Sciatic nerve (tissue), 2 donors: Measurements from ENCODE around the gene PMF1. TPM values are rescaled to one million over a fixed set of nuclear protein-coding genes. Genes with fewer than 3 reads are reported as not detected.

Source experiments
- ATAC-seq: fragments of 200-7000 bp; cut with Tn5 transposase; one replicate; pipeline ENCODE4 v1.9.1; 2020; ENCODE audit warnings: mild to moderate bottlenecking, moderate library complexity
- DNase-seq: peaks from one replicate; pipeline ENCODE4 v3.0.0-alpha.2; 2020; ENCODE audit warnings: low spot score
- intact Hi-C: fragments of 100-400 bp; cut with DNase I; formaldehyde crosslinking; loops from one replicate; pipeline ENCODE4 v1.14.2; 2022
- total RNA-seq: library from RNA; stranded (reverse); fragmentation: NEBNext Ultra II Directional; extraction: Animal tissue kit (Norgen Biotek cat#: 25700); gene quantifications from one replicate; pipeline ENCODE4 v1.2.1, GENCODE V29; 2021
- donor health status: DM: no; HTN: no; CAD: no.
- donor health status: DM: no; HTN: no; CAD: no.

Gene PMF1
- total RNA-seq, 1 donor from 2014 or later = 37.4 TPM

GRCh38 chr1:156284112-156284511 lies 71.3 kb downstream of the PMF1 start, which contains the start of gene TMEM79:
TSS of gene TMEM79 (plus strand) at chr1:156284325. CDS start at chr1:156285227, 902 bp downstream.
- no peak for ATAC-seq
- intact Hi-C loops = no loop called here
- no peak for DNase-seq

- no peak for ATAC-seq
- intact Hi-C loops = no loop called here
Measured at GRCh38 chr1:156284757-156285156, 72.0 kb downstream of the PMF1 start.

GRCh38 chr1:156285437-156285836 lies 72.6 kb downstream of the PMF1 start:
- no peak for DNase-seq
- ATAC-seq = no peak
- intact Hi-C loops = no loop called here

More at GRCh38 chr1:156284757-156285156, 72.0 kb downstream of the PMF1 start:
- no peak for DNase-seq

GRCh38 chr1:156286061-156286460 lies 73.3 kb downstream of the PMF1 start:
- DNase-seq (no peak), ATAC-seq (no peak)
- intact Hi-C loops = no loop called here

Other genes starting within 250 kb of the PMF1 start
- 196 TPM for gene ARHGEF2, start 234.5 kb upstream of the PMF1 start, total RNA-seq
- 126 TPM for gene SSR2, start 192.1 kb upstream of the PMF1 start, total RNA-seq
- gene UBQLN4, start 159.2 kb upstream of the PMF1 start, total RNA-seq = 37.6 TPM
- 35.8 TPM for gene LAMTOR2, start 158.2 kb upstream of the PMF1 start, total RNA-seq
- gene RAB25, start 151.8 kb upstream of the PMF1 start, total RNA-seq = not detected
- 1.2 TPM for gene MEX3A, start 130.5 kb upstream of the PMF1 start, total RNA-seq
- 322 TPM for gene LMNA, start 98.3 kb upstream of the PMF1 start, total RNA-seq
- gene SEMA4A, start 59.4 kb upstream of the PMF1 start, total RNA-seq = 8.4 TPM
- gene SLC25A44, start 18.9 kb upstream of the PMF1 start, total RNA-seq = 16.3 TPM
- gene BGLAP, start 29.2 kb downstream of the PMF1 start, total RNA-seq = 5.1 TPM
- 48.9 TPM for gene PAQR6, start 35.0 kb downstream of the PMF1 start, total RNA-seq
- gene SMG5, start 69.8 kb downstream of the PMF1 start, total RNA-seq = 64.0 TPM
- 3.1 TPM for gene TMEM79, start 71.3 kb downstream of the PMF1 start, total RNA-seq
- 39.0 TPM for gene GLMP, start 82.7 kb downstream of the PMF1 start, total RNA-seq
- not detected for gene VHLL, start 86.3 kb downstream of the PMF1 start, total RNA-seq
- 98.6 TPM for gene CCT3, start 125.3 kb downstream of the PMF1 start, total RNA-seq
- not detected for gene TSACC, start 125.5 kb downstream of the PMF1 start, total RNA-seq
- not detected for gene RHBG, start 156.2 kb downstream of the PMF1 start, total RNA-seq